HG02852 (cell line): ENCODE data around the gene OR10C1.

Experiments used
- ATAC-seq: cut with Tn5 transposase; IDR thresholded peaks from one replicate; pipeline ENCODE4 v1.9.1; 2021; ENCODE audit warnings: mild to moderate bottlenecking, moderate library complexity; ENCODE audit not compliant: unreplicated experiment

OR10C1 gene

GRCh38 chr6:29477923-29478450 is 38.9 kb downstream of the OR10C1 start:
- no peak for ATAC-seq

DNA sequence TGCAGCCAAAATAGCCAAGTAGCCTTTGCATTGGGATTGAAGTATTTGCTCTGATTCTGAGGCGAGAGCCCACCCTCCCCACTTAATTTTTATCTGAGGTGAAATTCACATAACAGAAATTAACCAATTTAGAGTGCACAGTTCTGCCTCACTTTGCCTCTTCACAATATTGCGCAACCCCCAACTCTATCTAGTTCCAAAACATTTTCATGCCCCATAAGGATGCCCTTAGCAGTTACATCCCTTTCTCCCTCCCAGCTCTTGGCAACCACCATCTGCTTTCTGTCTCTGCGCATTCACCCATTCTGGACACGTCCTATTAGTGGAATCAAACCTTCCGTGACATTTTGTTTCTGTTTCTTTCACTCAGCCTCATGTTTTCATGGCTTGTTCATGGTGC is 39.6 kb downstream of the OR10C1 start:
- no peak for ATAC-seq

DNA sequence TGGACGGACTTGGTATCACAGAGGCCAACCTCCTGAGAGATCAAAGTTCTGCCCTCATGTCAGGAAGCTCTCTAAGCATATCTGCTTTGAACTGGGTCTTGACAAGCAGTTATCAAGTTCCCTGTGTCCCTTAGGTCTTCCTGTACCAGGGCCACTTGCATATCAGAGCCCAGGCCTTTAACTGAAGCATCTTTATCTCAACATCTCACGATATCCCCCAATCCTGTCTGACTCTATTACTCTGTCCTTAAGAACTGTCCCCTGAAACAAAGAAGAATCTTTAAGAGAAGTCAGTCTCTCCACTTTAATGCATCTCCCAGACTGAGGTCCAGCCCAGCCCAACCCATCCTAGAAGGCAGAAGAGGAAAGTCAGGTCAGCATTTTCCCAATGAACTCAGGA is 40.5 kb downstream of the OR10C1 start:
- ATAC-seq = no peak

- no peak for ATAC-seq
Measured at GRCh38 chr6:29483186-29483585, 44.1 kb downstream of the OR10C1 start.

DNA sequence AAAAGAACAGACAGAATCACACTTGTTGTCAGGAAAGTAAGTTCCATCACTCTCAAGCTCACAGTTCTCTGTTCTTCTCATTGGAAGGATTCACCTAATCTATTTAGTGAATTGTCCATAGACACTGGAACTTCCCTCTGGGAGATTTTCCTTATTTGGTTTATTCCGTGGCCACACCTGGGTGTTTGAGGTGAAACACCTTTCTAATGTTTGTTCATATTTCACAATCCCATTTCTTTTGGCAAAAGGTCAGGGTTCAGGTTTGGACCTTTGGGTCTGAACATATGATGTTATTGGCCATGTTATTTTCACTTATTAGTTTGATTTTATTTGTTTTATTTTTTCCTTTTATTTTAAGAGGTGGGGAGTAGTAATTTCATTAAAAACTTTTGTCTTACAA is 44.6 kb downstream of the OR10C1 start:
- no peak for ATAC-seq

DNA sequence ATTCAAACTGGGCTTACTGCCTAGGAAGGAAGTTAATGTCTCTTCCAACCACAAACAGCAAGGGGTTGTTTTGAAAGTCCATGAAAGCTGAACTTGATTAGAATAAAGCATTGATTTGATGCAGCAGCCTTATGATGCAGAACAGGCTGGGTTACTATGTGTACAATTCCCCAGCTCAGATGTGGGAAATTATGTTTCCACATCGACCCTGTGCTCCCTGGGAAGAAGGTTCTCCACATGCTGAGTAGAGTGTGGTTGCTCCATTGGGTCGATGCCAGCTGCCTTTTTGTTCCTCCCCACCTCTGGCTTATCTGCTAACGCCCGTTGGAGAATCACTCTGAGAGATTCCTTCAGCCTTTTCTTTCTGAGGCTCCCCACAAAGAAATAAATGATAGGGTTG is 47.5 kb downstream of the OR10C1 start:
- no peak for ATAC-seq

GRCh38 chr6:29487131-29487530 is 48.0 kb downstream of the OR10C1 start:
- ATAC-seq = no peak

DNA sequence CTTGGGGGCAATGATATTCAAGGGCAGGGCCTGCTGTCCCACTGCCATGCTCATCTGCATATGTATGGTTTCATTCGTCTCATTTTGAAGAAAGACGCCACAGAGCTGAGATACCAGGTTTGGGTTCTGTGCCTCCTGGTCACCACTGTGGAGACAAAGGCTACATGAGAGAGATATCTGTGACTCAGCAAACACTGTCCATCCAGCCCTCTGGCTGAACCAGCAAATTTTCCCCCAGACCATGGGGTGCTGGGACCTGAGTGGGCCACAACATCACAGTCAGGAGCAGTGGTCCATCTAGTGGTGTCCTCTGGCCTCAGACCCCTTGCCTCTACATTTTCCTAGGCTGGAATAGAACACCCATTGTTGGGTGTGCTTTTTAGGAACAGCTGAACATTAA is 48.6 kb downstream of the OR10C1 start, which contains the start of gene MAS1L:
MAS1L (minus strand) TSS at position 297 of the 400 bp plus-strand sequence; CDS start at position 243, 54 bp downstream.
- no peak for ATAC-seq

GRCh38 chr6:29488874-29489273 is 49.8 kb downstream of the OR10C1 start:
- no peak for ATAC-seq

DNA sequence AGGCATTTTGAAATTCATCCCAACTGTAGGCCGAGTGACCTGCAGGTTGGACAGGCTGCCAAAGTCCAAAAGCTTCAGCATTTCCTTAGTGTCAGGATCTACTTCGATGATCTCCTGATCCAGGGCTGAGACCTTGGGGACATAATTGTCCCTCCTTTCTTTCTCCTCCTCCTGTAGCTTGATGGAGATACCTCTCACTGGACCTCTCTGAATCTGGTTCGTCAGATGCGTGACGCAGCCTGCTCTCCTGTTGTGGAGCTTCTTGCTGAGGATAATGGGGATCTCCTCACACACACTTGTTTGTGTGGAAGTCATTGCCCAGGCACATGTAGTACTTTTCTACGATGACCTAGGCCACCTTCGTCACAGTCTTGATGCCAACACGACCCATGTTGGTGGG is 50.2 kb downstream of the OR10C1 start:
- ATAC-seq = no peak

GRCh38 chr6:29490055-29490454 is 50.9 kb downstream of the OR10C1 start:
- ATAC-seq = no peak

DNA sequence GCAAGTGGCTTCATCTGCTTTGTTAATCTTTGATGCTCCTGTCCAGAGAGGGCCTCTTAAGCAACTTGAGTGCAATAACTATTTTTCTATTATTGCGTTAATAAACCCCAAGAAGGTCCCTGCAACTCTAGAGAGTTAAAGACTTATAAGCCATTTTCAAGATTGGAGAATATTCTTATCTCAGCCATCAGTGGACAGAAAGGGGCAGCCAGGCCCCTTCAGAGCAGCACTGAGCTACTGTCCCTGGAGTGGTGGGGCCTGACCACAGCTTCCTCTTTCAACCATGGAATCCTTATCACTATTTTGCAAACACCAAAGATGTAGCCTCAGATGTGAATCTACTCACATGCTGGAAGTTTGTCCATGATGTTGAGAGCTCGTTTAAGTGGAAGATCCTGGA is 51.4 kb downstream of the OR10C1 start:
- no peak for ATAC-seq
